ENCODE measurements around the gene EHD4.

DNA sequence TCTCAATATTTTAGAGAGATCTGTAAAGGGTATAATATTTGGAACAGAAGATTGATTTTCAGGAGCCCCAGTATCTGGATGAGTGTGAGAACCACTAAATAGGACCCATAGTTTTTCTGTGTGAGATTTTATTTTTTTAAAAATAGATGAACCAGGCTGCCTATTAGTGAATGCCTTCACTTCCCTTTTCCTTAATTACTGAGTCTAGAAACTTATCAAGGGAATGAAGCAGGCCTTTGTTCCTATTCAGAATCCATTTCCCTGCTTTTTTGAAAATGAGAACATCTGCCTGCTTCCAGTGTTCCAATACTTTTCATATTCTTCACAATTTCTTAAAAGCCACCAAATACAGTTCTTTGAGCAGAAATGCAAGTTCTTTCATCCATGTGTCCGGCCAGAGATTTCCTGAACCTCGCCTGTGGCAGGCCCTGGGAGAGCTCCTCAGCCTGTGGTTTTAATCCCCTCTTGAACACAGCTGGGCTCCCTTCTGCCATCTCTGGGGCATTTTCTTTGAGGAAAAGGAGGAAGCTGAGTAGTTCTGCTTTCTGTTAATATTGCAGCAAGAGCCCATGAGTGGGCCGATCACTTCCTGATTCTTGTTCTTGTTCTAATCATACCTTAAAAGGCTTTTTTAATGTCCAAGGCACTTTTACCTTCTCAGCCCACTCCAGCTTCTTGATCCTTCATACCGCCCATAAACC lies 4.7 kb downstream of the EHD4 start:
- TF ChIP-seq, protein P1, sequence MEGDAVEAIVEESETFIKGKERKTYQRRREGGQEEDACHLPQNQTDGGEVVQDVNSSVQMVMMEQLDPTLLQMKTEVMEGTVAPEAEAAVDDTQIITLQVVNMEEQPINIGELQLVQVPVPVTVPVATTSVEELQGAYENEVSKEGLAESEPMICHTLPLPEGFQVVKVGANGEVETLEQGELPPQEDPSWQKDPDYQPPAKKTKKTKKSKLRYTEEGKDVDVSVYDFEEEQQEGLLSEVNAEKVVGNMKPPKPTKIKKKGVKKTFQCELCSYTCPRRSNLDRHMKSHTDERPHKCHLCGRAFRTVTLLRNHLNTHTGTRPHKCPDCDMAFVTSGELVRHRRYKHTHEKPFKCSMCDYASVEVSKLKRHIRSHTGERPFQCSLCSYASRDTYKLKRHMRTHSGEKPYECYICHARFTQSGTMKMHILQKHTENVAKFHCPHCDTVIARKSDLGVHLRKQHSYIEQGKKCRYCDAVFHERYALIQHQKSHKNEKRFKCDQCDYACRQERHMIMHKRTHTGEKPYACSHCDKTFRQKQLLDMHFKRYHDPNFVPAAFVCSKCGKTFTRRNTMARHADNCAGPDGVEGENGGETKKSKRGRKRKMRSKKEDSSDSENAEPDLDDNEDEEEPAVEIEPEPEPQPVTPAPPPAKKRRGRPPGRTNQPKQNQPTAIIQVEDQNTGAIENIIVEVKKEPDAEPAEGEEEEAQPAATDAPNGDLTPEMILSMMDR (conservative IDR thresholded peaks at IDR 0.05; ENCODE audit: low read length), result no peak
- TF ChIP-seq EZH2phosphoT487 (IDR thresholded peaks at IDR 0.05; ENCODE audit: borderline replicate concordance), result no peak

Measured in Loucy (cell line).